Ovary (tissue), 9 donors: ENCODE results near the gene KRT72. TPM values are rescaled to one million over a fixed set of nuclear protein-coding genes. Genes with fewer than 3 reads are reported as not detected.

Experiments used
- DNase-seq, 5 donors: peaks; one replicate each; pipeline ENCODE4 v3.0.0-alpha.2; 2019 to 2020
- H3K27ac ChIP-seq, 2 donors: fragments of 200-600 bp; one replicate each; pipeline versions ENCODE4 v1.5.1 to v1.8.0; 2019 to 2022
- H3K27me3 ChIP-seq: fragments of 200-600 bp; one replicate; pipeline ENCODE4 v1.8.0; 2022
- H3K36me3 ChIP-seq: fragments of 200-600 bp; sonication (generic); one replicate; pipeline ENCODE4 v1.5.1; 2019
- H3K4me1 ChIP-seq: one replicate; pipeline ENCODE4 v1.8.1; 2013; ENCODE audit warnings: mild to moderate bottlenecking, moderate library complexity; ENCODE audit not compliant: insufficient read depth
- H3K4me3 ChIP-seq: fragments of 200-600 bp; sonication (generic); one replicate; pipeline ENCODE4 v1.5.1; 2017
- H3K9me3 ChIP-seq, 2 donors: fragments of 200-600 bp in 1 of 2; sonication (generic) in 1 of 2; one replicate each; pipeline versions ENCODE4 v1.5.1 to v1.8.1; 2013 to 2019; ENCODE audit warnings: mild to moderate bottlenecking in 1 of 2, moderate library complexity in 1 of 2
- CTCF ChIP-seq, 3 donors: fragments of 450-650 bp in 2 of 3; fragments of 200-600 bp in 1 of 3; IDR thresholded peaks; one replicate each; pipeline versions ENCODE4 v1.5.1 to v1.8.0; 2016 to 2022; ENCODE audit warnings: antibody characterized with exemption in 3 of 3, mild to moderate bottlenecking in 1 of 3
- EP300 ChIP-seq: sonication (generic); formaldehyde crosslinking; IDR thresholded peaks from one replicate; pipeline ENCODE4 v1.6.1; 2017; ENCODE audit warnings: antibody characterized with exemption
- POLR2A ChIP-seq: fragments of 450-650 bp; IDR thresholded peaks from one replicate; pipeline ENCODE4 v1.6.1; 2017; ENCODE audit warnings: antibody characterized with exemption, mild to moderate bottlenecking, moderate library complexity
- WGBS, 3 donors: extraction: QIAGEN DNeasy Blood & Tissue Kit in 1 of 3; methylation state at CpG; one replicate each; pipeline versions ENCODE4 v1.1.5 to v1.1.7; 2013 to 2017; 5-methylcytosine and 5-hydroxymethylcytosine counted together
- intact Hi-C, 4 donors: fragments of 100-400 bp; cut with DNase I; formaldehyde crosslinking; loops; one replicate each; pipeline versions ENCODE4 v1.11.0 to v1.15.1; 2022 to 2023
- polyA plus RNA-seq, 2 donors: library from polyadenylated mRNA; stranded (reverse); fragments of 200-250 nt in 1 of 2; fragments of 350-450 nt in 1 of 2; fragmentation: Illumina TruSeq in 1 of 2; extraction: RNeasy Lipid Tissue Mini Kit (QIAGEN cat#74804) in 1 of 2; gene quantifications; one replicate each; pipeline ENCODE4 v1.2.3, GENCODE V29; 2013 to 2014
- total RNA-seq, 7 donors: library from RNA; depleted of rRNA in 2 of 7; stranded (reverse); fragments of >200 nt in 2 of 7; fragmentation: NEBNext Ultra II Directional in 3 of 7; extraction: Animal tissue kit (Norgen Biotek cat#: 25700) in 3 of 7; gene quantifications; one replicate each; pipeline versions ENCODE4 v1.1.0 to v1.2.4, GENCODE V29; 2016 to 2023
- donor health status: DM: no; HTN: no; CAD: no; lungs with moderate emphysema.
- donor health status: DM: no; HTN: no; CAD: no.
- donor health status: Bipolar disorder and iron deficiency.
- donor health status: DM: yes; HTN: yes; CAD: no.
- donor health status: DM: no; HTN: no; CAD: no.
- donor health status: DM: yes; HTN: yes; CAD: no.

Gene KRT72
- total and polyA plus RNA-seq, 9 donors = not detected

GRCh38 chr12:52570511-52570910 is 30.8 kb downstream of the KRT72 start:
- no peak for DNase-seq
- intact Hi-C loops = loop anchor here in 1 of 4 donors (5.0 to 10.0 kb wide), 2 partner anchors 206 to 287 kb away; partner anchors contain the start of gene KRT85

GRCh38 chr12:52568111-52568510 is 33.2 kb downstream of the KRT72 start:
- Histone ChIP-seq H3K36me3 (no peaks in the 10 kb centered on the region), H3K27ac (no peak overlapping the region), H3K27me3 (no peaks in the 10 kb centered on the region), H3K4me1 (no peaks in the 10 kb centered on the region), H3K4me3 (no peak overlapping the region), H3K9me3 (no peaks in the 10 kb centered on the region)
- 90 to 95% (median 93%) methylated on average over 12 of the region's 12 CpGs for WGBS, 3 donors
- no peak for DNase-seq
- intact Hi-C loops = no loop called here
- TF ChIP-seq CTCF (IDR thresholded peaks at IDR 0.05) = no peak
- no peak for TF ChIP-seq POLR2A
- TF ChIP-seq EP300 = no peak

More at GRCh38 chr12:52570511-52570910, 30.8 kb downstream of the KRT72 start:
- no peaks in the 10 kb centered on the region for H3K27me3 ChIP-seq
- no peaks in the 10 kb centered on the region for H3K9me3 ChIP-seq
- no peak overlapping the region for H3K4me3 ChIP-seq
- TF ChIP-seq EP300 (no peak), CTCF (IDR thresholded peaks at IDR 0.05) (no peak), POLR2A (no peak)
- no peaks in the 10 kb centered on the region for H3K4me1 ChIP-seq
- WGBS, 3 donors = 89 to 94% (median 90%) methylated on average over 10 of the region's 10 CpGs
- H3K36me3 ChIP-seq = no peaks in the 10 kb centered on the region
- H3K27ac ChIP-seq = no peak overlapping the region

GRCh38 chr12:52566847-52567291 is 34.4 kb downstream of the KRT72 start:
- Histone ChIP-seq H3K4me3 (no peak overlapping the region), H3K4me1 (no peaks in the 10 kb centered on the region), H3K9me3 (no peaks in the 10 kb centered on the region), H3K36me3 (no peaks in the 10 kb centered on the region), H3K27me3 (no peaks in the 10 kb centered on the region), H3K27ac (no peak overlapping the region)
- WGBS, 3 donors = 41 to 62% (median 57%) methylated on average over 8 of the region's 8 CpGs
- DNase-seq = no peak
- intact Hi-C loops = no loop called here
- TF ChIP-seq EP300 = no peak
- TF ChIP-seq CTCF (IDR thresholded peaks at IDR 0.05) = no peak
- no peak for TF ChIP-seq POLR2A

GRCh38 chr12:52564582-52564981 is 36.7 kb downstream of the KRT72 start:
- intact Hi-C loops = no loop called here
- TF ChIP-seq POLR2A = no peak
- no peak for TF ChIP-seq EP300
- no peak for TF ChIP-seq CTCF (IDR thresholded peaks at IDR 0.05)
- DNase-seq = no peak
- Histone ChIP-seq H3K27ac (no peak overlapping the region), H3K36me3 (no peaks in the 10 kb centered on the region), H3K4me3 (no peak overlapping the region), H3K27me3 (no peaks in the 10 kb centered on the region), H3K4me1 (no peaks in the 10 kb centered on the region), H3K9me3 (no peaks in the 10 kb centered on the region)
- 67 to 69% (median 69%) methylated on average over 1 of the region's 1 CpG for WGBS, 3 donors
